HG03039 (cell line): ENCODE results near the gene EIF4E2.
"Not testable (repeated sequence)": the region's sequence is repeated elsewhere in the genome, so short reads cannot be mapped to it uniquely, and the experiment has no call there.

ENCODE experiments used
- ATAC-seq: cut with Tn5 transposase; IDR thresholded peaks from one replicate; pipeline ENCODE4 v1.9.1; 2021; ENCODE audit warnings: mild to moderate bottlenecking, moderate library complexity; ENCODE audit not compliant: unreplicated experiment

The EIF4E2 gene

DNA sequence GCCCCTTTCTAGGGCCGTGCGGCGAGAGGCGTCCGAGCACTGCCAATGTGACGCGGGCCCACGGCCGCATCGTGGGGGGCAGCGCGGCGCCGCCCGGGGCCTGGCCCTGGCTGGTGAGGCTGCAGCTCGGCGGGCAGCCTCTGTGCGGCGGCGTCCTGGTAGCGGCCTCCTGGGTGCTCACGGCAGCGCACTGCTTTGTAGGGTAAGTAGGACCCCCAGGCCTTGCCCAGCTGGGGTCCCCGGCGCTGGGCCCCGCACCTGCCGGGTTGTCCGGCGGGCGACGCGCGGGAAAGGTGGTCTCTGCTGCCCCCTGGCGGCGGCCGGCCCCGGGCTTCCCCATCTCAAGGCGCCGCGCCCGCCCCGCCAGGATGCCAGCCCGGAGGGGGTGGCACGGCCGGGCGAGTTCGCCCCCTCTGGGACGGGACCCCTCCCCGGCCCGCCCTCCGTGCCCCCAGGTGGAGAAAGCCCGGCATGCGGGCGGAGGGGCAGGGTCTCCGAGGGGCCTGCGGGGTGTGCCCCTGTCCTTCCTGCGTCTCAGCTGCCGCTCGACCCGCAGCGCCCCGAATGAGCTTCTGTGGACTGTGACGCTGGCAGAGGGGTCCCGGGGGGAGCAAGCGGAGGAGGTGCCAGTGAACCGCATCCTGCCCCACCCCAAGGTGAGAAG lies 28.4 kb upstream of the EIF4E2 start:
- no peak for ATAC-seq

DNA sequence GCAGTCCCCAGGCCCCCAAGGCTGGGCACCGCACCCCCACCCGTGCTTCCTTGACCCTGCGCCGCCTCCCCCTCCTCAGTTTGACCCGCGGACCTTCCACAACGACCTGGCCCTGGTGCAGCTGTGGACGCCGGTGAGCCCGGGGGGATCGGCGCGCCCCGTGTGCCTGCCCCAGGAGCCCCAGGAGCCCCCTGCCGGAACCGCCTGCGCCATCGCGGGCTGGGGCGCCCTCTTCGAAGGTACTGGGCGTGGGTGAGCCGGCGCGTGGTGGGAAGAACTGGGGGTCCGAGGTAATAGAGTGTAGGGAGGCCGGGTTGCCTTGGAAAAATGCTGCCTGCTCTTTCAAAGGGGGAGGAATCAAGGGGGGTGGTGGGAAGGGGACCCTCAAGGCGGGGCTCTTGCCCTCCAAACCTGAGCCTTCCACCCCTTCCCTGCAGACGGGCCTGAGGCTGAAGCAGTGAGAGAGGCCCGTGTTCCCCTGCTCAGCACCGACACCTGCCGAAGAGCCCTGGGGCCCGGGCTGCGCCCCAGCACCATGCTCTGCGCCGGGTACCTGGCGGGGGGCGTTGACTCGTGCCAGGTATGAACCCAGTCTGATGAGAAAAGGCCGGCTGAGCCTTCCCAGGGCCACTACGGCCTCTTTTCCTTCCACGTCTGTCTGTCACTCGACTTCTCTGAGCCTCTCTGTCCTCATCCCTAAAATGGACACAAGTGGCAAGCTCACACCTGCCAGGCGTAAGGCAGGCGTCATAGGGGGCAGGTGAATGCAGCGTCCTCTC lies 27.7 kb upstream of the EIF4E2 start:
- no peak for ATAC-seq

DNA sequence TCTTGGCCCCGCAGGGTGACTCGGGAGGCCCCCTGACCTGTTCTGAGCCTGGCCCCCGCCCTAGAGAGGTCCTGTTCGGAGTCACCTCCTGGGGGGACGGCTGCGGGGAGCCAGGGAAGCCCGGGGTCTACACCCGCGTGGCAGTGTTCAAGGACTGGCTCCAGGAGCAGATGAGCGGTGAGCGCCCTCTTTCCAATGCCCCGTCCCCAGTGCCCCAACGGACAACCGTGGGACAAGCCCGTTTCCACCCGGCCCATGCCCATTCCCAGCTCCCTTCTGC lies 27.1 kb upstream of the EIF4E2 start:
- no peak for ATAC-seq

DNA sequence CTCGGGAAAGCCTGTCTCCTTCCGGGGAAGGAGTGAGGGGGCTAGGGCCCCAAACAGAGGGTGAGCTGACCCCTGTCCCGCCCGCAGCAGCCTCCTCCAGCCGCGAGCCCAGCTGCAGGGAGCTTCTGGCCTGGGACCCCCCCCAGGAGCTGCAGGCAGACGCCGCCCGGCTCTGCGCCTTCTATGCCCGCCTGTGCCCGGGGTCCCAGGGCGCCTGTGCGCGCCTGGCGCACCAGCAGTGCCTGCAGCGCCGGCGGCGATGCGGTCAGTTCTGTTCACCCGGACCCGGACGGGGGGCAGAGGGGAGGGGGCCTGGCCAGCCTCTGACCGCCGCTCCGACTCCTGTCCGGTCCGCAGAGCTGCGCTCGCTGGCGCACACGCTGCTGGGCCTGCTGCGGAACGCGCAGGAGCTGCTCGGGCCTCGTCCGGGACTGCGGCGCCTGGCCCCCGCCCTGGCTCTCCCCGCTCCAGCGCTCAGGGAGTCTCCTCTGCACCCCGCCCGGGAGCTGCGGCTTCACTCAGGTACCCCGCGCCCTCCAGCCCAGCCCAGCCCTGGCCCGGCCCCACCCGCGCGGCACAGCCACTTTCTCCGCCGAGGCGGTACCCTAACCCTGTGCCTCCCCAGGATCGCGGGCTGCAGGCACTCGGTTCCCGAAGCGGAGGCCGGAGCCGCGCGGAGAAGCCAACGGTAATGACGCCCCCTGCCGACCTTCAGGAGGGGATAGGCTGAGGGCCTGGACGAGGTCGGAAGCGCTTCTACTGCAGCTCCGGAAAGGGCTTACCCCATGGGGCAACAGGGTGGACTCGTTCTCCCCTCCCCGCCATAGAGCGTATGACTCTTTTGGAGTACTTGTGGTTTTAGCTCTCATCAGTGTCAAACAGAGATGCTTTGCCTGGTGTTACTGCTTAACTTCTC lies 26.5 kb upstream of the EIF4E2 start:
- no peak for ATAC-seq

DNA sequence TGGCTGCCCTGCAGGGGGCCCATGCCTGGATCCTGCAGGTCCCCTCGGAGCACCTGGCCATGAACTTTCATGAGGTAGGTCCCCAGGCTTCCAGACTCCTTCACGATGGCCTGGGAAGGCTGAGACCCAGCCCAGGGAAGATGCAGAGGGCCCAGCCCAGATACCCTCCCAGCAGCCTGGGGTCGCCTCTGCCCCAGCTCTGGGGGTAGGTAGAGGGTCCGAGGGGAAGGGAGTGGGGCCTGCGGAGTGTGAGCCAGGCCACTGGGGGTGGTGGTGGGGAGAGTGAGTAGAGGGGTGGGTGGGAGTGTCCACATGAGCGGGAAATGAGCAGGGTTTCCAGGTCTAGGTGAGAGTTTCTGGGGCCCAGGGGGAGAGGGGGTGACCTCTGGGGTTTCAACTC lies 25.7 kb upstream of the EIF4E2 start:
- ATAC-seq = no peak

DNA sequence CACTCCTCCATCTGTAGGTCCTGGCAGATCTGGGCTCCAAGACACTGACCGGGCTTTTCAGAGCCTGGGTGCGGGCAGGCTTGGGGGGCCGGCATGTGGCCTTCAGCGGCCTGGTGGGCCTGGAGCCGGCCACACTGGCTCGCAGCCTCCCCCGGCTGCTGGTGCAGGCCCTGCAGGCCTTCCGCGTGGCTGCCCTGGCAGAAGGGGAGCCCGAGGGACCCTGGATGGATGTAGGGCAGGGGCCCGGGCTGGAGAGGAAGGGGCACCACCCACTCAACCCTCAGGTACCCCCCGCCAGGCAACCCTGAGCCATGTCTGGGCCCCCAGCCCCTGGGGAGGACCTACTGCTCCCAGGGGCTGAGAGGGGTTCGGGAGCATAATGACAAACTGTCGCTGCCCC lies 25.3 kb upstream of the EIF4E2 start:
- ATAC-seq = no peak

DNA sequence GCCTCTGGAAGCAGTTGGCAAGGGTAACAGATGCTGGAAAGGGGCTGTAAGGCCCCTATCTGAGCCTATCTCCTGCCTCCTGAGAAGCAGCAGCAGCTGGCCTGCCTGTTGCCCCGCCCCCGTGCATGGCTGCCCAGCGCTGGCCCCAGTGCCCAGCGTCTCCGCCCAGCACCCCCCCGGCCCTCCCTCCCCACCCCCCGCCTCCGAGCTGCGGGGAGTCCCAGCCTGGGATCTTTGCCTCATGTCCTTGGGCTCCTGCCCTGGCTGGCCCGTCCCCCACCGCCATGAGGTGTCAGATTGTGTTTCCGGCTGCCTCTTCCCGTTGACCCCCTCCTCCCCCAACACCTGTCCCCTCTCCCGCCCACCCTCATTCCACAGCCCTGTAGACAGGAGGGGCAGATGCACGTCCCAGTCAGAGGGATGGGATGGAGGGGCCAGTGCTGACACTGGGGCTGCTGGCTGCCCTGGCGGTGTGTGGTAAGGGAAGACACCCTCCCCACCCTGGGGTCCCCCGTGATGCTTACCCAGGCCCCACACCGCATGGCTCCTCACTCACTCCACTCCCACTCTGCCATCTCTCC lies 24.6 kb upstream of the EIF4E2 start, which contains the start of gene CHRND:
TSS of gene CHRND (plus strand) at position 370 of the 581 bp plus-strand sequence. CDS start at position 426, 56 bp downstream.
- ATAC-seq = no peak

DNA sequence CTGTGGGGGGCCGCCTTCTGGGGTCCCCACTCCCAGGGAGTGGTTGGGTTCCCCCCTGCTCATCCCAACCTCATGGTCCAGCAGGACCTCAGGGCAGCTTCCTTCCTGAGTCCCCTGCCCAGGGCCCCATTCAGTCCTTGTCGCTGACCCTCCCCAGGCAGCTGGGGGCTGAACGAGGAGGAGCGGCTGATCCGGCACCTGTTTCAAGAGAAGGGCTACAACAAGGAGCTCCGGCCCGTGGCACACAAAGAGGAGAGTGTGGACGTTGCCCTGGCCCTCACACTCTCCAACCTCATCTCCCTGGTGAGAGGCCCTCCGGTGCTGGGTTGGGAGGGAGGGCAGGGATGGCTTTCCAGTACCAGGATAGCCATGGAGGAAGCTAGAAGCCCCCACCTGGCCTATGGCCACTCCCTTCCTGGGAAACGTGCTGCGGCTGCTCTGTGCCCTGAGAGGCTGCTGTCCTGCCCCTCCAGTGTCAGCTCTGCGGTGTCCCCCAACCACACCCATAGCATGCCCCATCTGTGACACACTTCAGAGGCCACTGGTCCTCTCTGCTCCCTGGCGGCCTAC lies 24.0 kb upstream of the EIF4E2 start:
- no peak for ATAC-seq

DNA sequence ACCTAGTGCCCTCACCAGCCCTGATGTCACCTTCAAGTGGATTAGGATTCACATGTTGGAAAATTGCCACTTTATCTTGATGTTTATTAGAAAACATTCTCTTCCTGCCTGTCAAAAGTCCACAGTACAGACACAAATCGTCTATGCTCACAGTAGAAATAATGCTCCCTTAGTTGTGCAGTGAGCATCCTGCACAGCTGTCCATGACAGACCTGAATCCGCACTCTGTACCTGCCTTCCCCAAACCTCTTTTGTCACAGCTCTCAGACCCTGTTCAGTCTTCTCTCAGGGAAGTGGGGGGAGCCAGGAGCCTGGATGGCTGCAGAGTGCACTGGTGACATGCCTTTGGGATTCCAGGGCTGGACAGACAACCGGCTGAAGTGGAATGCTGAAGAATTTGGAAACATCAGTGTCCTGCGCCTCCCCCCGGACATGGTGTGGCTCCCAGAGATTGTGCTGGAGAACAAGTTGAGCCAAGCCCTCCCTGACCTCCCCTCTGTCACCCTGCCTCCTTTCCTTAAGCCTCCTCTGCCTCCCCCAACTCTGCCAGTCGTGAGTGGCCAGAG lies 22.5 kb upstream of the EIF4E2 start:
- ATAC-seq = no peak

DNA sequence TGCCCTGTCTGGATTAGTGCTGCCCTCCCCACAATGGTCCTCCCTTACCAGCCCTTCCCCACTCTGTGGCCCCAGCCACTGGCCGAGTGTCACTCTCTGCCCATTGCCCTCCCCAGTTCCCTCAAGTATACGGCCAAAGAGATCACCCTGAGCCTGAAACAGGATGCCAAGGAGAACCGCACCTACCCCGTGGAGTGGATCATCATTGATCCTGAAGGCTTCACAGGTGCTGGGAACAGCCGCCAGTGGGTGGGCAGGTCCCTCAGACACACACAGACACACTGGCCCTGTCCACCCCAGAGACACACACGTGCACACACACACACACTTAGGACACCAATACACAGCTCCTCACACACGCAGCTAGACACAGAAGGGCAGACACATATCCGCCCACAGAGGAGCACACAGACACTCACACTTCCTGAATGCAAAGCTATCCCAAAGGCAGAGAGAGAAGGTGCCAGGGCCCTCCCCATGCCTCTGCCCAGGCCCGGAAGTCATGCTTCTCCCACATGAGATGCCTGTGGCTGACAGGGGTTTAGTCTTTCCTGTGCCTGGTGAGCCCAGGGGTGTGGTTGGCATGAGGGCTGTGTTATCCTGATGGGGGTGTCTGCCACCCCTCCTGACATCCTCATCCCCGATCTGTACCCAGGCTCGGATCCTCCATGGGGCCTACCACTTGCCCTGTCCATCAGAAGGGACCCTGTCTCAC lies 21.6 kb upstream of the EIF4E2 start:
- no peak for ATAC-seq

DNA sequence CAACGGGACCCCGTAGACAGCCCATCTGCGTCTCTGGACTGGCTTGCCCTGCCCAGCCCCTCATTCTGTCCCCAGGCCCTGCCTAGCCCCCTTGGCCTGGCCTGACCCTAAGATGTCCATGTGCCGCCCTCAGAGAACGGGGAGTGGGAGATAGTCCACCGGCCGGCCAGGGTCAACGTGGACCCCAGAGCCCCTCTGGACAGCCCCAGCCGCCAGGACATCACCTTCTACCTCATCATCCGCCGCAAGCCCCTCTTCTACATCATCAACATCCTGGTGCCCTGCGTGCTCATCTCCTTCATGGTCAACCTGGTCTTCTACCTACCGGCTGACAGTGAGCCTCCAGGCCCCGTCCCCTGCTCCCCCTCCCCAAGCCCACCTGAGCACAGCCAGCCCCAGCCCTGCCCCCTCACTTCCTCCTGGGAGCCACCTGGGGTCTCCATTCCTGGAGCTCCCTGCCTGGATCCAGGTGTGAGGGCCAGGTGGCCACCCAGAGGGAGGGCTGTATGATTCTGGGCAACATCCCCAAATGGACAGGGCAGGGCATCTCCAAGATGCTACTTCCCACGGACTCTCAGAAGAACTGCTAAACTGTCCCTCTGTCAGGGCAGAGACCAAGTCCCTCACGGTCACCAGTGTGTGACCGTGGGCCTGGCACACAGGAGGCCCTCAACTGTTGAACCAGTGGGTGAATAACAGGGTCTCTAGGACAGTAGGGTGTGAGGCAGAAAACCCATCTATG lies 20.5 kb upstream of the EIF4E2 start:
- no peak for ATAC-seq

DNA sequence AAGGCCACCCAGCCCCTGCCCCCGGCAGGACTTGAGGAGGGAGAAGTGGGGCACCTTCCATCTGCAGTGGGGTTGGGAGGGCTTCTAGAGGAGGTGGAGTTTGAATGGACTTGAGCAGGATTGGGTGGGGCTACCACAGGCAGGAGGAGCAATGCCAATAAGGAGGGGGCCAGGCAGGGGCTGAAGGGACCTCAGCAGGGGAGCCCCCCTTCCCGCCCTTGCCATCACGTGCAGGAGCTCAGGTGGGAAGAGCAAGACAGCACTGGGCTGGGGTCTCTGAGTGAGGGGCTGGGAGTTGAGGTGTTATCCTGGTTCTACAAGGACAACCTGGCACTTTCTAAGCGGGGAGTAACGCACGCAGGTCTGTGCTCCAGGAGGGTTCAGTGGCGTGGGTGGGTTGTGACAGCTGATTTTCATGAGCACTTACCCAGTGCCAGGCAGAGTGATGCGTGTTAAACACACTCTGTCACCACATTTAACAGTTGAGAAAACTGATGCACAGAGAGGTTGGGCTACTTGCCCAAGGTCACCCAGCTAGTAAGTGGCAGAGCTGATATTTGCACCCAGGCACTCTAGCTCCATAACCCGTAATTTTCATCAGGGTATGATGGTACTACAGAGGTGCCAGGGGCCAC lies 19.7 kb upstream of the EIF4E2 start:
- ATAC-seq = no peak

DNA sequence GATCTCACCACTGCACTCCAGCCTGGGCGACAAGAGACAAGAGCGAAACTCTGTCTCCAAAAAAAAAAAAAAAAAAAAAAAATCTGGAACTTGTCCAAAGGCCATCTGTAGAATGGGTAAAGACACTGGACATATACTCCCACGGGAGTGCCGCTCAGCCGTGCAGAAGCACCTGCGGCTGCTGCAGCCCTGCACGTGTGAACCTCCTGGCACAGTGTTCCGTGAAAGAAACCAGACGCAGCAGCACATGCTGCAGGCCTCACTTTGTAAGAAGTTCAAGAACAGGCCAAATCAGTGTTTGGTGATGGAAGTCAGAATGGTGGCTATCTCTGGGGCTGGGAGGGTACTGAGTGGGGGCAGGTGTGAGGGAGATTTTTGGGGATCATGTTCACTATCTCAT lies 18.1 kb upstream of the EIF4E2 start:
- no peak for ATAC-seq

DNA sequence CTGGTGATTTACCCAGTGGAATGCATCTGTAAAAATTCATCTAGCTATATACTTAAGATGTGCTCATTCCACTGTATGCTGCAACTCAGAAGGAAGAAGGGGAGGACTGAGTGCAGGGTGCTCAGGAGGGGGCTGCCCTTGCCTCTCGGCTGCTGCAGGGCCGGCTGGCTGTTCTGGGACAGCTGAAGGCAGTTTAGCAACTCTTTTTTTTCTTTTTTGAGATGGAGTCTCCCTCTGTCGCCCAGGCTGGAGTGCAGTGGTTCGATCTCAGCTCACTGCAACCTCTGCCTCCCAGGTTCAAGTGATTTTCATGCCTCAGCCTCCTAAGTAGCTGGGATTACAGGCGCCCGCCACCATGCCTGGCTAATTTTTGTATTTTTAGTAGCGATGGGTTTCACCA lies 17.7 kb upstream of the EIF4E2 start:
- not testable (repeated sequence) for ATAC-seq

DNA sequence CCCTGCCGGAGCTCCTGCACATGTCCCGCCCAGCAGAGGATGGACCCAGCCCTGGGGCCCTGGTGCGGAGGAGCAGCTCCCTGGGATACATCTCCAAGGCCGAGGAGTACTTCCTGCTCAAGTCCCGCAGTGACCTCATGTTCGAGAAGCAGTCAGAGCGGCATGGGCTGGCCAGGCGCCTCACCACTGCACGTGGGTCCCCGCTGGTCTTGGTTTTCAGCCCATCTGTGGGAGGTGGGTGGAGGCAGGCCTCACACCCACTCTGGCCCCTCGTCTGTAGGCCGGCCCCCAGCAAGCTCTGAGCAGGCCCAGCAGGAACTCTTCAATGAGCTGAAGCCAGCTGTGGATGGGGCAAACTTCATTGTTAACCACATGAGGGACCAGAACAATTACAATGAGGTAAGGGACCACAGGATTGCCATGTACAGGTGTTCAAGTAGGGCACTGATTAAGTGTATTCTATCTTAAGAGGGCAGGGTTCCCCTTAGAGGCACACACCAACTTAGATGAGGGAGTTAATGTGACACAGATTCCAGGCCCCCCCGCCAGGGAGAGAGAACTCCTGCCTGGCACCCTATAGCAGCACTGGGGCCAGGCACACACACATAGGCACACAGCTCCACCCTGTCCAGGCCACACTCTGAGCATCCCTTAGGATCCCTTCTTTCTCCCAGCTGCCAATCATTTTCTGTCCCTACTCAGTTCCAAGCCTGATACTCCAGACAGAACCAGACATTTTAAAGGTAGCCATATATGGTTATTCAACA lies 16.4 kb upstream of the EIF4E2 start:
- no peak for ATAC-seq

DNA sequence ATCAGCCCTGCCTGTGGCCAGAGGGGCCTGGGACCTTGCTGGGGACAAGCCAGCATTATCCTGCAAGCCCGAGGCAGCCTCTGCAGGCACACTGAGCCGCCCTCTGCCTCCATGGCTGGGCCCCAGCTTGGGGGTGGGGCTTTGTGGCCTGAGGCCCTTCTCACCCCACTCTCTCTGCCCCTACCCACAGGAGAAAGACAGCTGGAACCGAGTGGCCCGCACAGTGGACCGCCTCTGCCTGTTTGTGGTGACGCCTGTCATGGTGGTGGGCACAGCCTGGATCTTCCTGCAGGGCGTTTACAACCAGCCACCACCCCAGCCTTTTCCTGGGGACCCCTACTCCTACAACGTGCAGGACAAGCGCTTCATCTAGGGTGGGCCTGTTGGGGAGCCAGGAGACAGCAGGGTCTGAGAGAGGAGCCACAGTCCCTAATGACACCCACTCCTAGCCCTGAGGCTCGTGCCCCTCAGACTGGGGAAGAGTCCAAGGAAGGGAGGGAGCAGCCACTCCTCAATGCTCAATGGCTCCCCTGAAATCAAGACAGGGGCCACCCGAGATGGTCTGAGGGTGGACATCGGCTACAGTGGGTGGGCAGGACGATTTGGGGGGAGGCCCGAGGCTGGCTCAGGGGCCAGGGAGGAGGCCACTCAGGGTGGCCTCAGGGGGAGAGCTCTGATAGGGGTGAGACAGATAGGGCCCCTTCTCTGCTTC lies 15.4 kb upstream of the EIF4E2 start:
- no peak for ATAC-seq

DNA sequence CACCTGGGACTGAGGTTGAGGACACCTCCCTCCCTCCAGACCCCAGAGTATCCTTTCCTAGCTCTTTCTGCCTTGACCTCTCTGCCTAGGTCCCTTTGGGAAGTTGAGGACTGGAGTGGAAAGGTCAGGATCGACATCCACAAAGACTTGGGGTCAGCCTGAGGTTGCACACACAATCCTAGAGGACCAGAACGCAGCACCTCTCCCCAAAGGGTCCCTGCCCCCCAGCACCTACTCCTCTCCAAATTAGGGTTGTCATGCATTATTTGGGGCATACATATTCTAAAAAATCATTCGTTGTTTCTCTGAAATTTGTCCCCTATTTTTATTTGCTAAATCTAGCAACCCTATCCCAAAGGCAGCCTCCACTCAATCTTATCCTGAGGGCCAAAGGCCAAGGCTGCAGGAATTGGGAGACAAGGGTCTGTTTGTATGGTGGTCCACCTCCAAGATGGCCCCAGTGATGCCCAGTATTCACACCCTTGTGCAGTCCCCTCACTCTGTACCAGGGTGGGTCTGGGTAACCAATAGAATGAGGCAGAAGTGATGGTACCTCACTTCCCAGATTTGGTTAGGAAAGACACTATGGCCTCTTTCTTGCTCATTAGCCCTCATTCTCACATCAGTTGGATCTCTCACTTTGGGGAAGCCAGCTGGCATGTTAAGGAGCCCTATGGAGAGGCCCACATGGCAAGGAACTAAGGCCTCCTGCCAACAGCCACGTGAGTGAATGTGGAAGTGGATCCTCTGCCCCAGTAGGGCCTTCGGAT lies 14.5 kb upstream of the EIF4E2 start:
- ATAC-seq = no peak
